B cell (primary cell): ENCODE results near the gene CADPS. TPM values are rescaled to one million over a fixed set of nuclear protein-coding genes. Genes with fewer than 3 reads are reported as not detected.

ENCODE experiments used
- ATAC-seq: fragments of 200-7000 bp; cut with Tn5 transposase; one replicate; pipeline ENCODE4 v1.10.0; 2021; ENCODE audit warnings: low read depth, mild to moderate bottlenecking, moderate number of reproducible peaks, moderate library complexity
- CTCF ChIA-PET: fragments of 350-600 bp; sonication (Branson Sonifier 250); formaldehyde crosslinking; loops from one replicate; lab custom pipeline; 2021; ENCODE audit warnings: antibody characterized with exemption, inconsistent platforms; lab: Charles Lee
- POLR2A ChIA-PET: fragments of 350-600 bp; sonication (Branson Sonifier 250); formaldehyde crosslinking; loops from one replicate; lab custom pipeline; 2021; ENCODE audit warnings: antibody characterized with exemption; lab: Charles Lee
- DNase-seq: peaks from one replicate; pipeline ENCODE4 v3.0.0; 2013
- H2AFZ ChIP-seq: 2 replicates; pipeline ENCODE4 v1.6.1; 2012; ENCODE audit warnings: mild to moderate bottlenecking, low read depth, low read length; ENCODE audit not compliant: insufficient read depth, poor library complexity, severe bottlenecking
- H3K27ac ChIP-seq, 2 donors: 1 replicate in 1 of 2; 2 replicates in 1 of 2; pipeline ENCODE4 v1.5.1; 2012 to 2013; ENCODE audit warnings: low read length in 2 of 2, mild to moderate bottlenecking in 2 of 2, moderate library complexity in 1 of 2
- H3K27me3 ChIP-seq, 4 experiments: fragments of 200-600 bp in 1 of 4; sonication (generic) in 1 of 4; replicated peaks in 1 of 4; 1 replicate in 2 of 4; 2 replicates in 2 of 4; pipeline versions ENCODE4 v1.6.1 to v1.7.0; 2013 to 2016; ENCODE audit warnings: low read length in 3 of 4, mild to moderate bottlenecking in 2 of 4, mixed read lengths in 1 of 4, moderate library complexity in 1 of 4; ENCODE audit not compliant: insufficient read depth in 4 of 4, control insufficient read depth in 3 of 4; ENCODE audit errors: control extremely low read depth in 1 of 4
- H3K36me3 ChIP-seq, 2 experiments: replicated peaks in 1 of 2; 1 replicate in 1 of 2; 2 replicates in 1 of 2; pipeline versions ENCODE4 v1.6.1 to v1.7.1; 2013; ENCODE audit warnings: low read length in 1 of 2; ENCODE audit not compliant: insufficient read depth in 2 of 2, control insufficient read depth in 1 of 2; ENCODE audit errors: control extremely low read depth in 1 of 2, extremely low read depth in 1 of 2
- H3K4me1 ChIP-seq, 2 donors: fragments of 200-600 bp in 1 of 2; sonication (generic) in 1 of 2; 1 replicate in 1 of 2; 2 replicates in 1 of 2; pipeline versions ENCODE4 v1.5.1 to v1.6.1; 2013 to 2017; ENCODE audit warnings: low read length in 2 of 2; ENCODE audit not compliant: control insufficient read depth in 2 of 2, insufficient read depth in 2 of 2
- H3K4me2 ChIP-seq: replicated peaks from 2 replicates; pipeline ENCODE3; 2012; ENCODE audit warnings: mild to moderate bottlenecking, low read depth, low read length; ENCODE audit not compliant: poor library complexity, severe bottlenecking
- H3K4me3 ChIP-seq, 5 experiments: fragments of 200-600 bp in 1 of 5; sonication (generic) in 1 of 5; 1 replicate in 3 of 5; 2 replicates in 2 of 5; pipeline versions ENCODE4 v1.5.1 to v1.7.0; 2011 to 2016; ENCODE audit warnings: low read length in 4 of 5, mild to moderate bottlenecking in 4 of 5, low read depth in 2 of 5, control low read depth in 1 of 5, moderate library complexity in 1 of 5; ENCODE audit not compliant: insufficient read depth in 1 of 5; ENCODE audit errors: control extremely low read depth in 1 of 5, extremely low read depth in 1 of 5
- H3K79me2 ChIP-seq: fragments of 200-600 bp; sonication (generic); one replicate; pipeline ENCODE4 v1.6.0; 2016; ENCODE audit warnings: low read length; ENCODE audit not compliant: control insufficient read depth, insufficient read depth
- H3K9ac ChIP-seq: fragments of 200-600 bp; sonication (generic); 2 replicates; pipeline ENCODE4 v1.6.1; 2017; ENCODE audit warnings: mild to moderate bottlenecking, low read length, moderate library complexity
- H3K9me3 ChIP-seq, 3 donors: one replicate each; pipeline versions ENCODE4 v1.6.1 to v1.7.1; 2013; ENCODE audit warnings: low read length in 2 of 3; ENCODE audit not compliant: control insufficient read depth in 2 of 3, insufficient read depth in 1 of 3; ENCODE audit errors: control extremely low read depth in 1 of 3
- H4K20me1 ChIP-seq: 2 replicates; pipeline ENCODE4 v1.6.0; 2012; ENCODE audit warnings: mild to moderate bottlenecking, low read length; ENCODE audit not compliant: insufficient read depth, control insufficient read depth, poor library complexity, severe bottlenecking
- H3K27ac Mint-ChIP-seq: one replicate; pipeline ENCODE4 v1.8.0; 2021; ENCODE audit warnings: mixed read lengths
- H3K27me3 Mint-ChIP-seq: one replicate; pipeline ENCODE4 v1.8.0; 2021; ENCODE audit warnings: mixed read lengths
- H3K4me1 Mint-ChIP-seq: one replicate; pipeline ENCODE4 v1.8.0; 2021; ENCODE audit warnings: mixed read lengths
- H3K4me3 Mint-ChIP-seq: one replicate; pipeline ENCODE4 v1.8.0; 2021; ENCODE audit warnings: mixed read lengths
- H3K9me3 Mint-ChIP-seq: one replicate; pipeline ENCODE4 v1.8.0; 2022; ENCODE audit warnings: mixed read lengths; ENCODE audit not compliant: insufficient read depth
- CTCF ChIP-seq: fragments of 200-600 bp; IDR thresholded peaks from one replicate; pipeline ENCODE4 v1.8.0; 2022; ENCODE audit warnings: antibody characterized with exemption, mild to moderate bottlenecking
- EZH2 ChIP-seq: IDR thresholded peaks from 2 replicates; pipeline ENCODE4 v1.6.1; 2012; ENCODE audit warnings: borderline replicate concordance, low read depth, mild to moderate bottlenecking, moderate library complexity, low read length; ENCODE audit not compliant: insufficient read depth, poor library complexity, severe bottlenecking
- WGBS: methylation state at CpG from one replicate; pipeline ENCODE4 v1.1.5; 2013; ENCODE audit warnings: missing lambda C conversion rate; ENCODE audit not compliant: insufficient coverage; 5-methylcytosine and 5-hydroxymethylcytosine counted together
- intact Hi-C: fragments of 100-400 bp; cut with micrococcal nuclease; formaldehyde crosslinking; loops from one replicate; pipeline ENCODE4 v1.10.0; 2022
- polyA plus RNA-seq: library from polyadenylated mRNA; depleted of rRNA; stranded (reverse); fragments of >200 nt; gene quantifications from 2 replicates; pipeline ENCODE4 v1.2.3, GENCODE V29; 2012
- total RNA-seq, 2 donors: library from RNA; stranded (reverse); fragments of 120-200 nt in 1 of 2; gene quantifications; 1 replicate in 1 of 2; 2 replicates in 1 of 2; pipeline versions ENCODE4 v1.2.3 to v1.2.4, GENCODE V29; 2013 to 2022

Gene CADPS
- total and polyA plus RNA-seq, 2 donors (not counting 1 experiment from before 2014, with no cell fraction given): 0.16 to 0.22 TPM

DNA sequence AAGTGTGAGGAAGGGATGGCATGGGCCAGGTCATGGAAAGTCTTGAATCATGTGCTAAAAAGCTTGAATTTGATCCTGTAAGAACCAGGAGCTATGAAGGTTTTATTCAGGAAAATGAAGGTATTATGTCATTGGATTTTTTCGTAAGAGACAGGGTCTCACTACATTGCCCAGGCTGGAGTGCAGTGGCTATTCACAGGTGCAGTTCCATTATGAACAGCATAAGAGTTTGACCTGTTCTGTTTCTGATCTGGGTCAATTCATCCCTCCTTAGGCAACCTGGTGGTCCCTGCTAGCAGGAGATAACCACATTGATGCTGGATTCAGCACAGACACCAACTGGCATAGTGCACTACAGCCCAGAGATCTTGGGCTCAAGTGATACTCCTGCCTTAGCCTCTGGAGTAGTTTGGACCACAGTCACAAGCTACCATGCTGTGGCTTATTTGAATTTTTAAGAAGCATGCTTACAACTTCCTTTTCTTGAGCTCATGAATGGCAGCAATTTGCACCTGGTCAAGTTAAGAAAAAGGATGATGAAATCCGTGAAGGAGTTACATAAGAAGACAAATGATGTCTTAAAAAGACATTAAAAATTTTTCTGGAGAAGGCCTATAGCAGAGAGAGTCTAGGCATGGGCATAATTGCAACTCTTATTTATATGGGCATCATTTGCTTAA lies 79.1 kb downstream of the CADPS start:
- no peak for DNase-seq
- intact Hi-C loops: no loop called here
- H3K4me2 ChIP-seq: no peak overlapping the region
- Mint-ChIP-seq H3K4me1 (no peaks in the 10 kb centered on the region), H3K27ac (no peak overlapping the region), H3K27me3 (no peaks in the 10 kb centered on the region), H3K9me3 (no peaks in the 10 kb centered on the region), H3K4me3 (no peak overlapping the region)
- ChIA-PET CTCF (no interaction called here), POLR2A (no interaction called here)
- no peak overlapping the region for H2AFZ ChIP-seq
- no peak overlapping the region for H3K9ac ChIP-seq
- H3K36me3 ChIP-seq: no peaks in the 10 kb centered on the region
- H3K27me3 ChIP-seq: no peaks in the 10 kb centered on the region
- H3K9me3 ChIP-seq: no peaks in the 10 kb centered on the region
- WGBS: 88% methylated on average over 1 of the region's 2 CpGs
- H3K79me2 ChIP-seq: no peaks in the 10 kb centered on the region
- no peak overlapping the region for H3K4me3 ChIP-seq
- H3K4me1 ChIP-seq: no peaks in the 10 kb centered on the region
- TF ChIP-seq EZH2 (no peak), CTCF (no peak)
- no peaks in the 10 kb centered on the region for H4K20me1 ChIP-seq
- H3K27ac ChIP-seq: no peak overlapping the region
- no peak for ATAC-seq

DNA sequence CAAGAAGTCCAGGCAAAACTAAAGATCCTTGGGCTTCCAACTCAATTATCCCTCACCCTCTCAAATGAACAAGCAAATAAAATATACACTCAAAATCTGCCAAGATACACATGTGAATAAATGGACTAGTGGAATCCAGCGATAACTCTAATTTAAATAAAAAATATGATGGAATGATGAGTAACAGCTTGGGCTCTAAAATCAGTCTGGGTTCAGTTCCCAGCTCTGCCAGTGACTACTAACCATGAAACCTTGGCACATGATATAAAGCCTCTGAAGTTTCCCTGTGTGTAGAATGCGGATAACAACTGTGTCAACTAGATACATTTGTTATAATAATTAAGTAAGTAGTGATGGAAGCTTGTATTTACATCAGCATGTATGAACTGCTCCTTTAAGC lies 81.3 kb downstream of the CADPS start:
- no peaks in the 10 kb centered on the region for H3K36me3 ChIP-seq
- no peaks in the 10 kb centered on the region for H3K79me2 ChIP-seq
- no peaks in the 10 kb centered on the region for H3K27me3 ChIP-seq
- ChIA-PET POLR2A (no interaction called here), CTCF (no interaction called here)
- no peak for TF ChIP-seq EZH2
- TF ChIP-seq CTCF: no peak
- no CpG with 5 or more reads among the region's 2 CpGs for WGBS
- no peak overlapping the region for H3K4me2 ChIP-seq
- no peaks in the 10 kb centered on the region for H3K9me3 ChIP-seq
- Mint-ChIP-seq H3K4me1 (no peaks in the 10 kb centered on the region), H3K27ac (no peak overlapping the region), H3K9me3 (no peaks in the 10 kb centered on the region), H3K27me3 (no peaks in the 10 kb centered on the region), H3K4me3 (no peak overlapping the region)
- H3K4me3 ChIP-seq: no peak overlapping the region
- intact Hi-C loops: no loop called here
- H3K9ac ChIP-seq: no peak overlapping the region
- no peak for ATAC-seq
- H3K4me1 ChIP-seq: no peaks in the 10 kb centered on the region
- no peak overlapping the region for H2AFZ ChIP-seq
- no peak for DNase-seq
- H3K27ac ChIP-seq: no peak overlapping the region
- H4K20me1 ChIP-seq: no peaks in the 10 kb centered on the region
